Measurements from ENCODE around the gene TMED8.

The TMED8 gene

GRCh38 chr14:77369285-77369684 is 7.6 kb downstream of the TMED8 start:
- Histone ChIP-seq H3K36me3 (ENCODE audit: control insufficient read depth in 1 of 2, insufficient read depth in 2 of 2, low read length in 2 of 2) (no peaks in the 10 kb centered on the region), H4K91ac (ENCODE audit: low read depth, low read length) (no peak overlapping the region), H3K79me1 (ENCODE audit: low read length) (no peaks in the 10 kb centered on the region), H2AK5ac (ENCODE audit: low read length) (no peak overlapping the region), H3K9ac (ENCODE audit: low read length) (no peak overlapping the region), H2AFZ (ENCODE audit: insufficient read depth, low read length, poor library complexity) (no peak overlapping the region), H3K27me3 (ENCODE audit: insufficient read depth, low read length) (no peaks in the 10 kb centered on the region), H3K18ac (ENCODE audit: low read length) (no peak overlapping the region), H3K79me2 (ENCODE audit: control insufficient read depth, insufficient read depth, low read length, poor library complexity) (no peaks in the 10 kb centered on the region), H2BK12ac (ENCODE audit: low read length) (no peak overlapping the region), H4K12ac (ENCODE audit: low read depth, low read length) (no peak overlapping the region), H3K27ac (ENCODE audit: low read depth, low read length) (no peak overlapping the region), H3K4me3 (ENCODE audit: low read depth, low read length) (no peak overlapping the region), H4K8ac (ENCODE audit: low read depth, low read length) (no peak overlapping the region), H3K9me3 (ENCODE audit: insufficient read depth, low read depth, low read length) (no peaks in the 10 kb centered on the region), H3K4ac (ENCODE audit: low read depth, low read length) (no peak overlapping the region), H2BK120ac (ENCODE audit: insufficient read depth, low read length, poor library complexity) (no peak overlapping the region), H3K4me1 (ENCODE audit: control insufficient read depth in 1 of 2, insufficient read depth in 2 of 2, low read length in 2 of 2) (peaks cover 0 to 3% of the 10 kb centered on the region in 2 experiments), H3K4me2 (ENCODE audit: low read length) (no peak overlapping the region), H3K23ac (ENCODE audit: low read length) (no peak overlapping the region), H2BK5ac (ENCODE audit: low read depth, low read length, poor library complexity) (no peak overlapping the region), H3K14ac (ENCODE audit: low read length) (no peak overlapping the region)
- WGBS (ENCODE audit: extremely low coverage, insufficient coverage, insufficient read length), result no CpG with 5 or more reads among the region's 1 CpG
- DNase-seq, result no peak

GRCh38 chr14:77364146-77364545 is 12.7 kb downstream of the TMED8 start:
- no peak overlapping the region for H4K12ac ChIP-seq (ENCODE audit: low read depth, low read length)
- H4K91ac ChIP-seq (ENCODE audit: low read depth, low read length), result no peak overlapping the region
- no peaks in the 10 kb centered on the region for H3K36me3 ChIP-seq (ENCODE audit: control insufficient read depth in 1 of 2, insufficient read depth in 2 of 2, low read length in 2 of 2)
- H2BK120ac ChIP-seq (ENCODE audit: insufficient read depth, low read length, poor library complexity), result no peak overlapping the region
- H3K9me3 ChIP-seq (ENCODE audit: insufficient read depth, low read depth, low read length), result no peaks in the 10 kb centered on the region
- H3K9ac ChIP-seq (ENCODE audit: low read length), result no peak overlapping the region
- no peaks in the 10 kb centered on the region for H3K79me1 ChIP-seq (ENCODE audit: low read length)
- no peak overlapping the region for H2AFZ ChIP-seq (ENCODE audit: insufficient read depth, low read length, poor library complexity)
- no peak overlapping the region for H3K4ac ChIP-seq (ENCODE audit: low read depth, low read length)
- no peak overlapping the region for H3K18ac ChIP-seq (ENCODE audit: low read length)
- no peaks in the 10 kb centered on the region for H3K79me2 ChIP-seq (ENCODE audit: control insufficient read depth, insufficient read depth, low read length, poor library complexity)
- no peak overlapping the region for H3K4me3 ChIP-seq (ENCODE audit: low read depth, low read length)
- no peak overlapping the region for H2AK5ac ChIP-seq (ENCODE audit: low read length)
- H4K8ac ChIP-seq (ENCODE audit: low read depth, low read length), result no peak overlapping the region
- H2BK5ac ChIP-seq (ENCODE audit: low read depth, low read length, poor library complexity), result no peak overlapping the region
- H3K4me1 ChIP-seq (ENCODE audit: control insufficient read depth in 1 of 2, insufficient read depth in 2 of 2, low read length in 2 of 2), result no peaks in the 10 kb centered on the region
- no CpG with 5 or more reads among the region's 3 CpGs for WGBS (ENCODE audit: extremely low coverage, insufficient coverage, insufficient read length)
- no peak overlapping the region for H3K27ac ChIP-seq (ENCODE audit: low read depth, low read length)
- H3K23ac ChIP-seq (ENCODE audit: low read length), result no peak overlapping the region
- H3K27me3 ChIP-seq (ENCODE audit: insufficient read depth, low read length), result no peaks in the 10 kb centered on the region
- no peak overlapping the region for H3K14ac ChIP-seq (ENCODE audit: low read length)
- DNase-seq, result no peak
- H3K4me2 ChIP-seq (ENCODE audit: low read length), result no peak overlapping the region
- H2BK12ac ChIP-seq (ENCODE audit: low read length), result no peak overlapping the region

- no peak overlapping the region for H3K4me2 ChIP-seq (ENCODE audit: low read length)
- no peak overlapping the region for H2AK5ac ChIP-seq (ENCODE audit: low read length)
- no CpG with 5 or more reads among the region's 1 CpG for WGBS (ENCODE audit: extremely low coverage, insufficient coverage, insufficient read length)
Observed at GRCh38 chr14:77359626-77360025, 17.3 kb downstream of the TMED8 start.

GRCh38 chr14:77356899-77357298 is 20.0 kb downstream of the TMED8 start:
- no peak overlapping the region for H3K23ac ChIP-seq (ENCODE audit: low read length)
- H3K27me3 ChIP-seq (ENCODE audit: insufficient read depth, low read length), result no peaks in the 10 kb centered on the region
- no peak overlapping the region for H2AFZ ChIP-seq (ENCODE audit: insufficient read depth, low read length, poor library complexity)
- no peak overlapping the region for H3K4me3 ChIP-seq (ENCODE audit: low read depth, low read length)
- H3K9ac ChIP-seq (ENCODE audit: low read length), result no peak overlapping the region
- no peak overlapping the region for H3K4me2 ChIP-seq (ENCODE audit: low read length)
- H3K79me2 ChIP-seq (ENCODE audit: control insufficient read depth, insufficient read depth, low read length, poor library complexity), result no peaks in the 10 kb centered on the region
- H3K4me1 ChIP-seq (ENCODE audit: control insufficient read depth in 1 of 2, insufficient read depth in 2 of 2, low read length in 2 of 2), result no peaks in the 10 kb centered on the region
- DNase-seq, result no peak
- no peaks in the 10 kb centered on the region for H3K9me3 ChIP-seq (ENCODE audit: insufficient read depth, low read depth, low read length)
- H3K79me1 ChIP-seq (ENCODE audit: low read length), result no peaks in the 10 kb centered on the region
- WGBS (ENCODE audit: extremely low coverage, insufficient coverage, insufficient read length), result no CpG with 5 or more reads among the region's 4 CpGs
- no peak overlapping the region for H3K14ac ChIP-seq (ENCODE audit: low read length)
- H3K27ac ChIP-seq (ENCODE audit: low read depth, low read length), result no peak overlapping the region
- H2BK120ac ChIP-seq (ENCODE audit: insufficient read depth, low read length, poor library complexity), result no peak overlapping the region
- no peak overlapping the region for H2AK5ac ChIP-seq (ENCODE audit: low read length)
- no peak overlapping the region for H4K12ac ChIP-seq (ENCODE audit: low read depth, low read length)
- no peak overlapping the region for H3K18ac ChIP-seq (ENCODE audit: low read length)
- H2BK12ac ChIP-seq (ENCODE audit: low read length), result no peak overlapping the region
- no peak overlapping the region for H4K91ac ChIP-seq (ENCODE audit: low read depth, low read length)
- H3K36me3 ChIP-seq (ENCODE audit: control insufficient read depth in 1 of 2, insufficient read depth in 2 of 2, low read length in 2 of 2), result no peaks in the 10 kb centered on the region
- H4K8ac ChIP-seq (ENCODE audit: low read depth, low read length), result no peak overlapping the region
- H2BK5ac ChIP-seq (ENCODE audit: low read depth, low read length, poor library complexity), result no peak overlapping the region
- H3K4ac ChIP-seq (ENCODE audit: low read depth, low read length), result no peak overlapping the region

More at GRCh38 chr14:77359626-77360025, 17.3 kb downstream of the TMED8 start:
- Histone ChIP-seq H4K8ac (ENCODE audit: low read depth, low read length) (no peak overlapping the region), H4K12ac (ENCODE audit: low read depth, low read length) (no peak overlapping the region), H3K27ac (ENCODE audit: low read depth, low read length) (no peak overlapping the region), H3K4ac (ENCODE audit: low read depth, low read length) (no peak overlapping the region), H2BK5ac (ENCODE audit: low read depth, low read length, poor library complexity) (no peak overlapping the region), H3K23ac (ENCODE audit: low read length) (no peak overlapping the region), H3K79me2 (ENCODE audit: control insufficient read depth, insufficient read depth, low read length, poor library complexity) (no peaks in the 10 kb centered on the region), H3K36me3 (ENCODE audit: control insufficient read depth in 1 of 2, insufficient read depth in 2 of 2, low read length in 2 of 2) (no peaks in the 10 kb centered on the region), H2AFZ (ENCODE audit: insufficient read depth, low read length, poor library complexity) (no peak overlapping the region), H3K4me1 (ENCODE audit: control insufficient read depth in 1 of 2, insufficient read depth in 2 of 2, low read length in 2 of 2) (no peaks in the 10 kb centered on the region), H3K4me3 (ENCODE audit: low read depth, low read length) (no peak overlapping the region), H2BK120ac (ENCODE audit: insufficient read depth, low read length, poor library complexity) (no peak overlapping the region), H3K9me3 (ENCODE audit: insufficient read depth, low read depth, low read length) (no peaks in the 10 kb centered on the region), H4K91ac (ENCODE audit: low read depth, low read length) (no peak overlapping the region), H3K27me3 (ENCODE audit: insufficient read depth, low read length) (no peaks in the 10 kb centered on the region), H3K18ac (ENCODE audit: low read length) (no peak overlapping the region), H2BK12ac (ENCODE audit: low read length) (no peak overlapping the region), H3K14ac (ENCODE audit: low read length) (no peak overlapping the region), H3K79me1 (ENCODE audit: low read length) (no peaks in the 10 kb centered on the region), H3K9ac (ENCODE audit: low read length) (no peak overlapping the region)
- no peak for DNase-seq

Data from trophoblast cell (in vitro differentiated cells and primary cell).